Measurements from ENCODE around the gene SMPD4. TPM values are rescaled to one million over a fixed set of nuclear protein-coding genes. Genes with fewer than 3 reads are reported as not detected.
"Not testable (repeated sequence)": the region's sequence is repeated elsewhere in the genome, so short reads cannot be mapped to it uniquely, and the experiment has no call there.

Gene SMPD4
- polyA plus RNA-seq, 1 experiment: 29.5 TPM

GRCh38 chr2:130181880-130182682 is 679 bp upstream of the SMPD4 start, which contains the start of gene MZT2B:
Gene MZT2B (plus strand): TSS chr2:130182262. CDS start chr2:130182283, 21 bp downstream.
- not testable (repeated sequence) for H3K27me3 ChIP-seq (ENCODE audit: control insufficient read depth, insufficient read depth, low read length); H3K9me3 ChIP-seq (ENCODE audit: control insufficient read depth, insufficient read depth, low read length)
- Histone ChIP-seq H3K4me3 (ENCODE audit: low read depth, low read length) (peak within 1 kb of the TSS; percentile 90), H3K27ac (ENCODE audit: low read depth, low read length) (peak within 1 kb of the TSS; percentile 61)
- TF ChIP-seq CTCF (IDR thresholded peaks at IDR 0.05; ENCODE audit: low read depth, low read length): peak; percentile 60
- CTCF ChIA-PET: interaction anchor here (0.6 to 3.0 kb wide), 13 partner anchors 12 to 1904 kb away, joined by 3 to 35 read pairs (median 6); partner anchors contain the start of gene IMP4
- DNase-seq (ENCODE audit: low read depth, low spot score): peak; percentile 32
- POLR2A ChIA-PET: interaction anchor here (0.6 to 1.6 kb wide), 7 partner anchors 11 to 160 kb away, joined by 3 to 12 read pairs (median 3); partner anchors contain the start of genes CCDC74B and IMP4

- peak overlapping the region; percentile 90 for H3K4me3 ChIP-seq (ENCODE audit: low read depth, low read length)
- H3K9me3 ChIP-seq (ENCODE audit: control insufficient read depth, insufficient read depth, low read length); DNase-seq (ENCODE audit: low read depth, low spot score); H3K27me3 ChIP-seq (ENCODE audit: control insufficient read depth, insufficient read depth, low read length): not testable (repeated sequence)
- H3K27ac ChIP-seq (ENCODE audit: low read depth, low read length): peak overlapping the region; percentile 47
- ChIA-PET POLR2A (interaction anchor here (0.7 to 1.6 kb wide), 3 partner anchors 71 to 162 kb away, joined by 3 to 12 read pairs (median 3); partner anchors contain the start of gene IMP4), CTCF (interaction anchor here (0.6 to 3.0 kb wide), 15 partner anchors 11 to 1903 kb away, joined by 3 to 35 read pairs (median 5); partner anchors contain the start of gene IMP4)
Measured at GRCh38 chr2:130180404-130181324, 738 bp downstream of the SMPD4 start.

GRCh38 chr2:130174866-130175265 is 6.5 kb downstream of the SMPD4 start:
- POLR2A ChIA-PET; DNase-seq (ENCODE audit: low read depth, low spot score); H3K27ac ChIP-seq (ENCODE audit: low read depth, low read length): not testable (repeated sequence)

GRCh38 chr2:130169896-130170295 is 11.5 kb downstream of the SMPD4 start:
- ChIA-PET POLR2A (no interaction called here), CTCF (interaction anchor here (0.9 to 2.7 kb wide), 2 partner anchors 12 to 163 kb away, joined by 3 to 10 read pairs; partner anchors contain the start of genes MZT2B and SMPD4)
- Histone ChIP-seq H3K4me3 (ENCODE audit: low read depth, low read length) (no peak overlapping the region), H3K27ac (ENCODE audit: low read depth, low read length) (no peak overlapping the region), H3K9me3 (ENCODE audit: control insufficient read depth, insufficient read depth, low read length) (no peaks in the 10 kb centered on the region), H3K27me3 (ENCODE audit: control insufficient read depth, insufficient read depth, low read length) (no peaks in the 10 kb centered on the region)
- no peak for TF ChIP-seq CTCF (IDR thresholded peaks at IDR 0.05; ENCODE audit: low read depth, low read length)
- no peak for DNase-seq (ENCODE audit: low read depth, low spot score)

More at GRCh38 chr2:130174866-130175265, 6.5 kb downstream of the SMPD4 start:
- CTCF ChIA-PET; H3K27me3 ChIP-seq (ENCODE audit: control insufficient read depth, insufficient read depth, low read length); H3K9me3 ChIP-seq (ENCODE audit: control insufficient read depth, insufficient read depth, low read length); H3K4me3 ChIP-seq (ENCODE audit: low read depth, low read length): not testable (repeated sequence)

GRCh38 chr2:130169163-130169562 is 12.2 kb downstream of the SMPD4 start:
- H3K4me3 ChIP-seq (ENCODE audit: low read depth, low read length); H3K27ac ChIP-seq (ENCODE audit: low read depth, low read length); H3K9me3 ChIP-seq (ENCODE audit: control insufficient read depth, insufficient read depth, low read length); DNase-seq (ENCODE audit: low read depth, low spot score); H3K27me3 ChIP-seq (ENCODE audit: control insufficient read depth, insufficient read depth, low read length); POLR2A ChIA-PET: not testable (repeated sequence)
- CTCF ChIA-PET: interaction anchor here (2.7 kb wide), 1 partner anchor 12 kb away, joined by 10 read pairs; the partner anchor contains the start of genes MZT2B and SMPD4

- H3K9me3 ChIP-seq (ENCODE audit: control insufficient read depth, insufficient read depth, low read length); POLR2A ChIA-PET; H3K27ac ChIP-seq (ENCODE audit: low read depth, low read length); H3K4me3 ChIP-seq (ENCODE audit: low read depth, low read length); DNase-seq (ENCODE audit: low read depth, low spot score); CTCF ChIA-PET; H3K27me3 ChIP-seq (ENCODE audit: control insufficient read depth, insufficient read depth, low read length): not testable (repeated sequence)
Measured at GRCh38 chr2:130166611-130167010, 14.8 kb downstream of the SMPD4 start.

Data from AG04450 (cell line).